ENCODE results near the gene NIT1. TPM values are rescaled to one million over a fixed set of nuclear protein-coding genes. Genes with fewer than 3 reads are reported as not detected.

The NIT1 gene
- total and polyA plus RNA-seq, 2 of the 8 experiments (the other 6 are each of a cell fraction or from before 2014, with no cell fraction given), result 33.0 to 40.4 TPM

- TF ChIP-seq CHD7 (IDR thresholded peaks at IDR 0.05; ENCODE audit: insufficient replicate concordance, low read length), result no peak
Measured at GRCh38 chr1:161130266-161130665, 12.4 kb downstream of the NIT1 start (continued).

Measured in H1 (cell line).